Measurements from ENCODE around the gene IFRD2.
"Not testable (repeated sequence)": the region's sequence is repeated elsewhere in the genome, so short reads cannot be mapped to it uniquely, and the experiment has no call there.

IFRD2 gene

GRCh38 chr3:50299929-50300680 lies 7.9 kb upstream of the IFRD2 start:
- DNase-seq, result peak; percentile 24

- no peak for DNase-seq
Measured at GRCh38 chr3:50299638-50299928, 7.4 kb upstream of the IFRD2 start.

- peak; percentile 100 for DNase-seq
Measured at GRCh38 chr3:50298836-50299637, 6.8 kb upstream of the IFRD2 start, which contains the start of the genes HYAL3 and NAA80. Gene HYAL3 (minus strand): TSS chr3:50299405. CDS start chr3:50295602, 3,803 bp downstream. Gene NAA80 (minus strand): TSS chr3:50299405. CDS start chr3:50297463, 1,942 bp downstream.

GRCh38 chr3:50297896-50298725 lies 5.9 kb upstream of the IFRD2 start:
- no peak for DNase-seq

- no peak for DNase-seq
Measured at GRCh38 chr3:50297384-50297775, 5.2 kb upstream of the IFRD2 start.

GRCh38 chr3:50296721-50297383 lies 4.6 kb upstream of the IFRD2 start:
- no peak for DNase-seq

GRCh38 chr3:50295553-50296431 lies 3.6 kb upstream of the IFRD2 start:
- DNase-seq, result no peak

GRCh38 chr3:50294492-50295403 lies 2.5 kb upstream of the IFRD2 start:
- DNase-seq, result no peak

GRCh38 chr3:50294089-50294488 lies 1.9 kb upstream of the IFRD2 start:
- no peak for DNase-seq

GRCh38 chr3:50293079-50293801 lies 1.0 kb upstream of the IFRD2 start:
- no peak for DNase-seq

- DNase-seq, result no peak
Measured at GRCh38 chr3:50290161-50290641, 2.0 kb downstream of the IFRD2 start.

- DNase-seq, result no peak
Measured at GRCh38 chr3:50289130-50289529, 3.1 kb downstream of the IFRD2 start.

GRCh38 chr3:50288387-50289007 lies 3.7 kb downstream of the IFRD2 start:
- DNase-seq, result no peak

- no peak for DNase-seq
Measured at GRCh38 chr3:50287262-50287661, 5.0 kb downstream of the IFRD2 start.

GRCh38 chr3:50286322-50287227 lies 5.7 kb downstream of the IFRD2 start:
- no peak for DNase-seq

- DNase-seq, result not testable (repeated sequence)
Measured at GRCh38 chr3:50284121-50284520, 8.1 kb downstream of the IFRD2 start.

- no peak for DNase-seq
Measured at GRCh38 chr3:50279255-50280016, 12.8 kb downstream of the IFRD2 start.
